ENCODE results near the gene POP5. TPM values are rescaled to one million over a fixed set of nuclear protein-coding genes. Genes with fewer than 3 reads are reported as not detected.

Gene POP5
- 49.4 and 54.8 TPM in 2 replicates for total RNA-seq

GRCh38 chr12:120580787-120581723 lies at the start of gene POP5:
TSS of gene POP5 (minus strand) at chr12:120581402. CDS start at chr12:120581362, 40 bp downstream.

GRCh38 chr12:120534203-120534702 lies 46.9 kb downstream of the POP5 start, which contains the start of gene RNF10:
TSS of gene RNF10 (plus strand) at chr12:120534356. CDS start at chr12:120534812, 456 bp downstream.

GRCh38 chr12:120528861-120529525 lies 52.2 kb downstream of the POP5 start, which contains the start of gene COQ5:
TSS of gene COQ5 (minus strand) at chr12:120529158. CDS start at chr12:120529141, 17 bp downstream.

Other genes with a start within 250 kb of the POP5 start
- gene MSI1, start 212.2 kb downstream of the POP5 start, total RNA-seq: 0.17 and 0.30 TPM in 2 replicates
- 821 and 928 TPM in 2 replicates for gene COX6A1, start 143.3 kb downstream of the POP5 start, total RNA-seq
- gene TRIAP1, start 135.0 kb downstream of the POP5 start, total RNA-seq: 27.8 and 34.6 TPM in 2 replicates
- gene GATC, start 135.0 kb downstream of the POP5 start, total RNA-seq: 16.1 and 18.3 TPM in 2 replicates
- gene SRSF9, start 111.7 kb downstream of the POP5 start, total RNA-seq: 97.1 and 100 TPM in 2 replicates
- gene DYNLL1, start 85.3 kb downstream of the POP5 start, total RNA-seq: 357 and 400 TPM in 2 replicates
- gene COQ5, start 52.2 kb downstream of the POP5 start, total RNA-seq: 27.1 and 27.6 TPM in 2 replicates
- gene RNF10, start 47.0 kb downstream of the POP5 start, total RNA-seq: 74.3 and 86.5 TPM in 2 replicates
- under 0.01 TPM in 1 of 2 replicates, not detected in the other for gene CABP1, start 59.2 kb upstream of the POP5 start, total RNA-seq
- 64.1 and 67.8 TPM in 2 replicates for gene MLEC, start 105.7 kb upstream of the POP5 start, total RNA-seq
- gene UNC119B, start 129.1 kb upstream of the POP5 start, total RNA-seq: 13.4 and 13.8 TPM in 2 replicates
- 12.4 and 13.8 TPM in 2 replicates for gene ACADS, start 144.4 kb upstream of the POP5 start, total RNA-seq

Data from bronchus fibroblast of lung (primary cell).